GM12873 (cell line): Measurements from ENCODE around the gene ACY1.

Source experiments
- TF ChIP-seq, protein P1 (sequence below): IDR thresholded peaks from 2 replicates; pipeline ENCODE4 v1.5.1; 2012; ENCODE audit warnings: low read depth, mild to moderate bottlenecking, moderate library complexity, low read length, control low read depth; ENCODE audit not compliant: insufficient read depth; ENCODE audit errors: missing control alignments

Gene ACY1

DNA sequence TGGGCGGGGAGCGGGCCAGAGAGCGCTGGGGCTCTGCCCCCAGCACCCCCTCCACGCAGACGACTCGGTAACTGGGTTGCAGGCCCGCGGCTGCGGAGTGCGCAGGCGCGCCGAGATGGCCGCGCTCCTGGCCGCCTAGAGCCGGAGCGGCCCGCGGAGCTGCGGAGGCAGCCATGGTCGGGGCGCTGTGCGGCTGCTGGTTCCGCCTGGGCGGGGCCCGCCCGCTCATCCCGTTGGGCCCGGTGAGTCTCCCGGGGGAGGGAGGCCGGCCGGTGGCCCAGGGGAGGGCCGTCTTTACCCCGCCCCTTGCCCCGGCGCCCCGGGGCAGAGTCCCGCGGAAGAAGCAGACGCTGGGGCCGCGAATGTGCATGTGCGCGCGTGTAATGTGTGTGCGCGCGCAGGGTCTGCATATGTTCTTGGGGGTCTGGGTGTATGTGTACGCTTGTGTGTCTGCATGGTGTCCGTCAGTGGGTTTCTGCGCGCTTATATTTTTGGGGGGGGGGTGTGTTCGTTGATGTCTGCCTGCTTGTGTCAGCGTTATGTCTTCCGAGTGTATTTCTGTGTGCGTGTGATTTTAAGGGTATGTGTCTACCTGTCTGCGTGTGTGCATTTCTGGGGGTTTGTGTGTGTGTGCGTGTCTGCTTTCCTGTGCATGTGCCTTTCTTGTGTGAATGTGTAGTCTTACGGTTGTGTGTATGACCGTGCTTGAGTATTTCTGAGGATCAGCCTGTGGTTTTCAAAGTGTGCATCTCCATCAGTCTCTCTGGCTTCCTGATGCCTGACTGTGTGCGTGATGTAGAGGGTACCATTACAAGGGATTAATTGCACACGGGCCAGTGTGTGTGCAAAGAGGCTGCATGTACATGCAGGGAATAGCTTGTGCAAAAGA, 8.1 kb upstream of the ACY1 start, which contains the start of gene ABHD14A:
TSS of gene ABHD14A (plus strand) at position 102 of the 889 bp plus-strand sequence. CDS start at position 174, 72 bp downstream.
- TF ChIP-seq, protein P1, sequence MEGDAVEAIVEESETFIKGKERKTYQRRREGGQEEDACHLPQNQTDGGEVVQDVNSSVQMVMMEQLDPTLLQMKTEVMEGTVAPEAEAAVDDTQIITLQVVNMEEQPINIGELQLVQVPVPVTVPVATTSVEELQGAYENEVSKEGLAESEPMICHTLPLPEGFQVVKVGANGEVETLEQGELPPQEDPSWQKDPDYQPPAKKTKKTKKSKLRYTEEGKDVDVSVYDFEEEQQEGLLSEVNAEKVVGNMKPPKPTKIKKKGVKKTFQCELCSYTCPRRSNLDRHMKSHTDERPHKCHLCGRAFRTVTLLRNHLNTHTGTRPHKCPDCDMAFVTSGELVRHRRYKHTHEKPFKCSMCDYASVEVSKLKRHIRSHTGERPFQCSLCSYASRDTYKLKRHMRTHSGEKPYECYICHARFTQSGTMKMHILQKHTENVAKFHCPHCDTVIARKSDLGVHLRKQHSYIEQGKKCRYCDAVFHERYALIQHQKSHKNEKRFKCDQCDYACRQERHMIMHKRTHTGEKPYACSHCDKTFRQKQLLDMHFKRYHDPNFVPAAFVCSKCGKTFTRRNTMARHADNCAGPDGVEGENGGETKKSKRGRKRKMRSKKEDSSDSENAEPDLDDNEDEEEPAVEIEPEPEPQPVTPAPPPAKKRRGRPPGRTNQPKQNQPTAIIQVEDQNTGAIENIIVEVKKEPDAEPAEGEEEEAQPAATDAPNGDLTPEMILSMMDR: no peak

DNA sequence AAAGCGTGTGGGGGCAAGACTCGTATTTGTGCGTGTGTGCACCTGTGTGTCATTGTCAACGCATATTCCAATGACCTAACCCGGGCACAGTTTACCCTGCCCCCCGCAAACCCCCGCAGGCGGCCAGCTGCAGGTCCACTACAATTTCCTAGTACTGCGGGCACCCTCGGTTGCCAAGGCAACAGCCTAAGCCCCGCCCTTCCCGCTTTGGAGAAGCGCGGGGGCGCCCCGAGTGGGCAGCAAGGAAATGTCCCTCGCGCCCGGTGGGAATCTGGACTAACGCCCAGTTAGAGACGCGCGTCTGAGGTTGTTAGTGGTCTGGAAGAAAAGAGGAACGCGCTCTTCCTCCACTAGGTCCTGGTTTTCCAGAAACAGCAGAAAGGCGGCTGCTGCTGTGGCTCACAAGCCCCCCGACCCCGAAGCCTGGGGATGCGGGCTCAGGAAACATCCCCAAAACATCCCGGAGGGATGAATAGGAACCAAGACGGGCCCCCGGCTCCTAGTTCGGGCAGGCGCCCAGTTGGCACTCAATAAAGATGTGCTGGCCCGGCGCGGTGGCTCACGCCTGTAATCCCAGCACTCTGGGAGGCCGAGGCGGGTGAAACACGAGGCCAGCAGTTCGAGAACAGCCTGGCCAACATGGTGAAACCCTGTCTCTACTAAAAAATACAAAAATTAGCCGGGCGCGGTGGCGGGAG, 7.3 kb upstream of the ACY1 start:
- TF ChIP-seq, protein P1: peak; percentile 16

DNA sequence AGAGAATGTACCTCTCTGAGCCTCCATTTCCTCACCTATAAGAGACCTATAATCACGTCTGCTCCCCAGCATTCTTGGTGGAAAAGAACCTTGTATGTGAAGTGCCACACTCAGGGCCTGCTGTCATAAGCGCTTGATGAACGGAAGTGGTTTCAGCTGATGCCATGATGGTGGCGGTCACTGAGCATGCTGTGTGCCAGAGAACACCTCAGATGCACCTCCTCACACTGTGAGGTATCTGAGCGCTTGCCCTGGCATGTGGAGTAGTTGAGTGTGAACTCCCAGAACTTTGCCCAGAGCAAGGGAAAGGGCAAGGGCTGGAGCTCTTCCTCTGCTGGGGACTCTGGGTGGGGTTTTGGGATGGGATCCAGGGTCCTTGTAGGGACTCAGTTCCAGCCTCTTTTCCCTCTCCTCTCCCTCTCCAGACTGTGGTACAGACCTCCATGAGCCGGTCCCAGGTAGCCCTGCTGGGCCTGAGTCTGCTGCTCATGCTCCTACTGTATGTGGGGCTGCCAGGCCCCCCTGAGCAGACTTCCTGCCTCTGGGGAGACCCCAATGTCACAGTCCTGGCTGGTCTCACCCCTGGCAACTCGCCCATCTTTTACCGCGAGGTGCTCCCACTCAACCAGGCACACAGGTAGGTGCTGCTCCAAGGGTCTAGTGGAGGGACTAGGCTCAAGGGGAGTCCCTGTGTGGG, 5.7 kb upstream of the ACY1 start:
- TF ChIP-seq, protein P1: no peak

DNA sequence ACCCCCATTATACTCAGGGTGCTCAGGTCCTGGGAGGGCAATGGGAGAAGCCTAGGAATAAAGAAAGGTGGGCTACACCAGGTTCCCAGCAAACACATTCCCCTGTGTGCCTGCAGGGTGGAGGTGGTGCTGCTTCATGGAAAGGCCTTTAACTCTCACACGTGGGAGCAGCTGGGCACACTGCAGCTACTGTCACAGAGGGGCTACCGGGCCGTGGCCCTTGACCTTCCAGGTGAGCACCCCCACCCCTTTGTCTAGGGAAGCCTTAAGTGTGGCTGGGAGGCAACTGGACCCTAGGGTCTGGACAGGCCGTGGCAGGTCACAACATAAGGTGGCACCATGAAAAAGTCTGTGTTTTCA, 5.2 kb upstream of the ACY1 start:
- TF ChIP-seq, protein P1: no peak

DNA sequence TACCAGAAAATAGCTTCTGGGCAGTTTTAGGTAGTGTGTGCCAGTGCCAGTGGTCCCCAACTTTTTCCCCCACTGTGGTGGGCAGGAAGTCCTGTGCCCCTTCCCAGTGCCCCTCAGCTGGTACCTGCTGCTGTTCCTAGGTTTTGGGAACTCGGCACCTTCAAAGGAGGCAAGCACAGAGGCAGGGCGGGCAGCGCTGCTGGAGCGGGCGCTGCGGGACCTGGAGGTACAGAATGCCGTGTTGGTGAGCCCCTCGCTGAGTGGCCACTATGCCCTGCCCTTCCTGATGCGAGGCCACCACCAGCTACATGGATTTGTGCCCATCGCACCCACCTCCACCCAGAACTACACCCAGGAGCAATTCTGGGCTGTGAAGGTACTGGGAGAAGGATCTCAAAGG, 3.1 kb upstream of the ACY1 start:
- TF ChIP-seq, protein P1: no peak

DNA sequence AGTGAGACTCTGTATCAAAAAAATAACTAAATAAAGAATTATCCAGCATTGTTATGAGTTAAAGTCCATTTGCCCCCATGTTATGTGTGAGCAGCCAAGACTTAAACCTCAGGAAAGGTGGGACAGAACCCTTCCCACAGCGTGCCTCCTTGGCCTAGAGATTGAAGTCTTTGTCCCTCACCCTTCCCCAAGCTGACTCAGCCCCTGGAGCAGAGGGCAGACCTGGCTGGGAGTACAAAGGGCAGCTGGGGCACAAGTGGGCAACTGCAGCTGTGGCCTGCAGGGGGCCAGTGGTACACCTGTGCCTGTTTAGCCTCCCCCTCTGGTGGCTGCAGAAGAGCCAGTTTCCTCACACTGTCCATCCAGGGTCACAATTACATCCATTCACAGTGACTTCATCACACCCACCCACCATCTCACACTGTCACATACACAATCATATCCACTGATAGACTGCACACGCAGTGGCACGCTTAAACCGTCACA, 940 bp upstream of the ACY1 start:
- TF ChIP-seq, protein P1: peak; percentile 90
